DMS153 treated with DMSO at 0.1 percent for 48 hours (cell line): ENCODE measurements around the gene ACAD8.

Experiments
- DNase-seq: peaks from one replicate; lab custom pipeline; 2025; ENCODE audit not compliant: unreplicated experiment; lab: John Stamatoyannopoulos, UW

The ACAD8 gene

DNA sequence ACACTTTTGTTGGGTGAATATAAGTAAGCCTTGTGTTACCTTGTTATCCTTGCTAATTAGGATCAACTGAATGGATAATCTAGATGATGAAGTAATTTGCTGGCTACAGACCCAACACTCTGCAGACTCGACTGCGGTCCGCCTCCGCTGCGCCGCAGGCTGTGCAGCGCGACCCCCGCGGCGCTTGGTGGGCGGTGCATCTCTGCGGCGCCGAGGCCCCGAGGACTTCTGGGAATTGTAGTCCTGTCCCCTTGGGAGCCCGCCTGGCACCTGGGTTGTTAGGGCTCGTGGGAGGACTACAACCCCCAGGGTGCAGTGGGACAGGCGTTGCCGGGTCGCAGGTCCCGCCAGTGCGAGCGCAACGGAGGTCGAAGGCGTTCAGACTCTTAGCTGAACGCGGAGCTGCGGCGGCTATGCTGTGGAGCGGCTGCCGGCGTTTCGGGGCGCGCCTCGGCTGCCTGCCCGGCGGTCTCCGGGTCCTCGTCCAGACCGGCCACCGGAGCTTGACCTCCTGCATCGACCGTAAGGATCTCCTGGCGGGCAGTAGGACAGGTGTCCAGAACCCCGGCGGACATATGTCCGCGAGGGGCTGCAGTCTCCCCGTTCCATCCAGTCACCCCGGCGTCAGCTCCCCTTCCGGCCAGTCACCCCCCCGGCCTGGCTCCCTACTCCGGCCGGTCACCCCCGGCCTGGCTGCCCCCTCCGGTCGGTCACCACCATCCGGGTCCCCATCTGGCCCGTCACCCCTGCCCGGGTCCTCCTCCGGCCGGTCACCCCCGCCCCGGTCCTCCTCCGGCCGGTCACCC, at the start of gene ACAD8, which contains the start of gene THYN1:
Gene ACAD8, plus strand, starts transcription at position 381 of the 806 bp plus-strand sequence. Its CDS starts 33 bp downstream, at position 414.
Gene THYN1, minus strand, starts transcription at position 165 of the 806 bp plus-strand sequence. CDS start 470 bp downstream, outside the sequence.
- peak; percentile 92 for DNase-seq

DNA sequence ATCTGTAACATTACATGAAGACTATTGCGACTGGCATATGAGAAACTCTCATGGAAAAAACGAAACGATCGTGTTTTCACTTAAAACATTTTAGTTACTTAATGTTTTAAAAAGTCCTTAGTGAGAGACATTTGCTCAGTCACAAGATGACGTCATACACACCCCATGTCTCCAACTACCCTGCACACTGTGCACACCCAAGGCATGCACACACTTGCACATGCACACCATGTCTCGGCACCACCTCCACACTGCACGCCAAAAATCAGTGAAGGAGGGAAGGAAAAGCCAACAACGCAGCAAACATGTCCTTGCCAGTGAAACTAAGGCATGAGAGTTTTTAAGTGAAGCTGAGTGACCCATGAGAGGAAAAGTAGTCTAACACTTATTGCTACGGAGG, 47.6 kb upstream of the ACAD8 start:
- DNase-seq: no peak

DNA sequence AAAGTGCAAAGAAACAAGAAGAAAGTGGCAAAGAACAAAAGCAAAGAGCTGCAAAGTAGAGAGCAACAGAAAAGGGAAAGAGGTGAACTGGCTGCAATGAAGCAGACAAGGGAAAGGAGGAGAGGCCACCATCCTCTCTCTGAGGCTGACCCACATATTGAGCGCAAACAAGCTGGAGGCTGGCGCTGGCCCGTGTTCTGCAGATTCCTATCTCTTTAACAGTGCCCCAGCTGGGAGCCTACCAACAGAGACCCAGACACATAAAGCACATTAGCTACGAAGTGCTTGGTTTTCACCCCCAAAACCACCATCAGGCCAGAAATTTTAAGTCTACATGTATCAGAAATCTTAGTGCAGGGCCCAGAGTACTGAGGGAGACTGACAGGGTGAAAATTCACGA, 47.2 kb upstream of the ACAD8 start:
- no peak for DNase-seq

DNA sequence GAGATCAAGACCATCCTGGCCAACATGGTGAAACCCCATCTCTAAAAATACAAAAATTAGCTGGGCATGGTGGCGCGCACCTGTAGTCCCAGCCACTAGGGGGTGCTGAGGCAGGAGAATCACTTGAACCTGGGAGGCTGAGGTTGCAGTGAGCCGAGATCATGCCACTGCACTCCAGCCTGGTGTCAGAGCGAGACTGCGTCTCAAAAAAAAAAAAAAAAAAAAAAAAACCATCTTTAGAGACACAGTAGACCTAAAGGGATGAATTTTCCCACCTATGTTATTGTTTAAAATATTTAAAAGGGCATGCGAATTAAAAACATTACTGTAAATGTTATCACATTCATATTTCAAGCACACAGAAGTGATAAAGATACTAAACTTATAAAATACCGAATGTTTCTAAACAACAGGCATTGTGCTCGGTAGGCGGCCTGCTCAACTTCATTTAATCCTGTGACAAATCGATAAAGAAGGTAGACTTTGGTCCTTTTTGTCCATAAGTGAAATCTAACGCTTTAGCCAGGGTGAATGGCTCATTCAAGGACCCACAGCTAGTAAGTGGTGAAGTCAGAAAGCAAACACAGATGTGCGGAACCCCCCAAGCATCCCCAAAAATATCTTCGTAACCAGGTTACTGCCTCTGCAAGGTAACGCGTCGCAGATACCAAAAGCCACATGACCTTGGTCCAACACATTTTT, 45.7 kb upstream of the ACAD8 start:
- DNase-seq: no peak

DNA sequence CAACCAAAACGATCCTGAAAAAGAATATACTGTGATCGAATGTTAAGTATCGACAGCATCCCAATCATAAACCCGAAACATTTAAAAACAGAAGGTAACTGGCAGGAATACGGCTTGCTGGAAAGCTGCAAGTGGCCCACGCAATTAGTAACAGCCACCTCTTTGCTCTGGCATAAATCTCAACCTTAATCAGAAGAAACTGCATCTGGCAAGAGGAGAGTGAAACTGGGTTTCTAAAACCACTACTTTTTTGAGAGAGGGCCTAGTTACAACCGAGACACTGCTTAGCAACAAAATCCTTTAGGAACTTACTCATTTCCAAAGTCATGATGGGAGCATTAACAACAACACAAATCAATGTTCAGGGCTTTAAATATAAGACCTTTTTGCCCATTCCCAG, 37.5 kb upstream of the ACAD8 start:
- DNase-seq: no peak

DNA sequence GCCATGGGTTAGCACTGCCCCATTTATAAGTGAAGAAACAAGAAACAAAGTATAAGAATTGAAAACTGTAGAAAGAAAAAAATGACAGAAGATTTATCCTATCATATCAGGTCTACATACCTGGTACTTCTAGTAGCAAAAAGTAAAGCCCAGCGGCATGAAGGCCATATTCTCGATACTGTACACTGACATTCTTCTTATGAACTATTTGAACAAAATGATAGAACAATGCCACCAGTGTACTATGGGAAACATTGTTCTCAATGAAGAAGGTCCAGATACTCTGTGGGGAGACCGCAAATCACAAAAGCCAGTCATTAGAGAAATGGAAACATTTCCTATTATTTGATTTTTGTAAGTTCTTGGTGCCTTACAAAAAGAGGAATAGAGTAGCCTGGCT, 36.6 kb upstream of the ACAD8 start:
- DNase-seq: no peak

DNA sequence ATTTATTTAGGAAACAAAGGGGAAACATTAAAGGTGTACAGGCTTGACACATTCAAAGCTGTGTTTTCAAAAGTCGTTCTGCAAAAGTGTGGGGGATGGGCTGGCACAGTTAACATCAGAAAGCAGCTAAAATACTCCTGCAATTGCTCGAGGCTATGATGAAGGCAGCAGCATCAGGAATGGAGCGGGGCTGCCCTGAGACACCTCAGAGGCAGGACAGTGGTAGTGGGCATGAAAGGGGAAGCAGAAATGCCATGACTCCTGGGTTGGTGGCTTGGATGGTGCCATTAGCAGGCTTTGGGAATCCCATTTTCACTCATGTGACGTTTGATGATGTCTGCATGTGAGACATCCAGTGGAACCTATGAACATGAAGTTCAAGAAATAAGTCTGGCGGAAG, 30.2 kb upstream of the ACAD8 start:
- no peak for DNase-seq

DNA sequence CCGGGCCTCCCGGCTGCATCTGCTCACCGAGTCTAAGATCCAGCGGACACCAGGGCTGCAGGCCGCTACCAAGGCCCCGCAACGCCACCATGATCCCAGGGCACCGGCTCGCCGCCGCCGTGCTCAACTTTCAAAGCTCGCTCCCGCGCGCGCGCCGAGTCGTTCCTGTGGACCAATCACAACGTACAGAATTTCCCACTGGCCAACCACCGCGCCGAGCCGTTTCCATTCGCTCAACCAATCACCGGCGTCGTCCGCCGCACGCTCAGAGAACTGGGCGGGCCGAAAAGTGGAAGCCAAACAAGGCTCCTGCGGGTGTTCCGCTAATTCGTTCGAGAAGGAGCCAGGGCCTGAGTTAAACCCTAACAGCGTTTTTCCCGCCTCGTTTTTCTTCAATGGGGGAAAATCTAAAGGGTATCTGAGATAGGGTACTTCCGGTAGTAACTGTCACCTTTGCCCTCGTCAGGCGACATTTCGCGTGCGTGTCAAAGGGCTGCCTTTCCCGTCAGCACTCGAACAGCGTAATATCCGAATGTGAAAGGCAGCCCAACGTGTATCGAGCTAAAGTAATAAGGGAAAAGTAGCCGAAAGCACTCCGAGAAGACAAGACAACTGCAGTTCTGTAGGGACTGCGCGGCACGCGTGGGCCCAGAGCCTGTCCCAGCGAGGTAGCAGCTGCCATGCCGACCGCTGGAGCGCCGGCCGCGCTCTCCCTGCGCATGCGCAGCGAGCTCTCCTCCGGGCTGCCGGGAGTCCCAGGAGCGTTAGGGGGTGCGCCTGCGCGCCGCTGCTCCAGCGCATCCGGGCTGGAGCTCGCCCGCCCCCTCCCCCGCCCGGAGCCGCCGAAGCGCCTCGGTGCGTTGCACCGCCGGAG, 29.3 kb upstream of the ACAD8 start, which contains the start of the genes NCAPD3 and VPS26B:
Gene NCAPD3, minus strand, starts transcription at position 132 of the 874 bp plus-strand sequence. Its CDS starts 41 bp downstream, at position 91.
Gene VPS26B, plus strand, starts transcription at position 836 of the 874 bp plus-strand sequence. CDS start 452 bp downstream, outside the sequence.
- peak; percentile 93 for DNase-seq

DNA sequence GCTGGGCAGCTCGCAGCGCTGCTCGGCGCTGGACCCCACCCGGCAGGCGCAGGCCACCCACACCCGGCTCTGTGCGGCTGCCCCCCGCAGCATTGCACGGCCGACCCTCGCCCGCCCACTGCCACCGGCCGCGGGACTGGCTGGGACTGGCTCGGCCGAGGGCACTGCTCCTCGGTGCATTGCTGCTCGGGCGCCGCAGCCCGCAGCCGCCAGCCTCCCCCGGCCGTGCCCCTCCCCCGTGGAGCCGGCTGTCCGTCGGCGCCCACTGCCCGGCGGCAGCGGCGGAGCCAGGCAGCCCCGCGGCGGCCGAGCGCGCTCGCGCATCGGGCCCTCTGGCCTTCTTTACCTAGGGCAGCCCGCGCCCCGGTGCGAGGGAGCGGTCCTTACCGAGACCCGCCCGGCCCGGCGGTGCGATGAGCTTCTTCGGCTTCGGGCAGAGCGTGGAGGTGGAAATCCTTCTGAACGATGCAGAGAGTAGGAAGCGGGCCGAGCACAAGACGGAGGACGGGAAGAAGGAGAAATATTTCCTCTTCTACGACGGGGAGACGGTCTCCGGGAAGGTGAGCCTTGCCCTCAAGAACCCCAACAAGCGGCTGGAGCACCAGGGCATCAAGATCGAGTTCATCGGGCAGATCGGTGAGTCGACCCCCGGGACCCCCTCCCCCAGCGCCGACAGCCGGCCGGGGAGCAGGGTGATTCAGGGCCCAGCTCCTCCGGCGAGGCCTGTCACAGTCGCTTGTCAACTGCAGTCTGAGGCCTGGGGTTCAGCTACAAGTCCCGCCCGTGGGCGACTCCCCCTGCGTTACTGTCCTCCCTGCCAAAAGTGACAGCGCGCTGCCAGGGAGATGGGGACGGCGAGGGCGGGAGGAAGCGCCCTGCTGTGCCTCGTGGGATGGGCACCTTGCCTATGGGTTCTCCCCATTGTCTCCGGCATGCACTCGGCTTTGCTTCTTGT, 28.4 kb upstream of the ACAD8 start:
- DNase-seq: no peak

DNA sequence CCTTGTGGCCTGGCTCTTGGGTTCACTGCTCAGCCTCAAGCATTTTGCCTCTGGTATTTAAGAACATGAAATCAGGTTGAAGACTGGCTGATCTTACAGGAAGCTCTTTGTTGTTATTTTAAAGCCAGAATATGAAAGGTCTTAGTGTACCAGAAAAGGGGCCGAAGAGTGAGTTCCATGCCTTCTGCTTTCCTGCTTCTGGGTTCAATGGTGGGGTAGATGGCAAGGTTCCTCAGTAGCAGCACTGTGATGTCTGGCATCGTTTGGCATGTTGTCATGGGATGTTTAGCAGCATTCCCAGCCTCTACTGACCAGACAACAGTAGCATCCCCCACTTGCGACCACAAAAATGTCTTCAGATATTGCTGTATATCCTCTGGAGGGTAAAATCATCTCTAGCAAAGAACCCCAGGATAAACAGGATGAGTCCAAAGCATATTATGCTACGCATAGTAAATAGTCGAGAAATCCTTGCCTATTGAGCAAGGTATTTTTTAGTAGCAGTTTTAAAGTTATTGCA, 26.5 kb upstream of the ACAD8 start:
- no peak for DNase-seq

DNA sequence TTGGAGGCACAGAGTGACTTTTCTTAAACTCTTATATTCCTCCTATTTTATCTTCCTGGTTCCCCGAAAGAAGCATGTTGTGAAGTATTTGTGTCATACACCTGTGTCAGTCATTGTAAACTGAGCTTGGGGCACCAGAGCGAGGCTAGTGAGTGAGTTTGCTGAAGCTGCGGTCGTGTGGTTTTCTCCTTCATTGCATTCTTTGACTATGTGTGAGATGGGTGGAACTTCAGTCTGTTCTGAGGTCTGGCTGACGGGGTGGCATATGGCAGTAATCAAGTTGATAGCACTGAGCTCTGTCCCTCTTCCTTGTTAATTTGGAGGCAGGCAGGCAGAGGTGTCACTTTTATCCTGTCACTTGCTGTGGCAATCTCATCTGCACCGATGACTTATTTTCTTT, 24.7 kb upstream of the ACAD8 start:
- no peak for DNase-seq

DNA sequence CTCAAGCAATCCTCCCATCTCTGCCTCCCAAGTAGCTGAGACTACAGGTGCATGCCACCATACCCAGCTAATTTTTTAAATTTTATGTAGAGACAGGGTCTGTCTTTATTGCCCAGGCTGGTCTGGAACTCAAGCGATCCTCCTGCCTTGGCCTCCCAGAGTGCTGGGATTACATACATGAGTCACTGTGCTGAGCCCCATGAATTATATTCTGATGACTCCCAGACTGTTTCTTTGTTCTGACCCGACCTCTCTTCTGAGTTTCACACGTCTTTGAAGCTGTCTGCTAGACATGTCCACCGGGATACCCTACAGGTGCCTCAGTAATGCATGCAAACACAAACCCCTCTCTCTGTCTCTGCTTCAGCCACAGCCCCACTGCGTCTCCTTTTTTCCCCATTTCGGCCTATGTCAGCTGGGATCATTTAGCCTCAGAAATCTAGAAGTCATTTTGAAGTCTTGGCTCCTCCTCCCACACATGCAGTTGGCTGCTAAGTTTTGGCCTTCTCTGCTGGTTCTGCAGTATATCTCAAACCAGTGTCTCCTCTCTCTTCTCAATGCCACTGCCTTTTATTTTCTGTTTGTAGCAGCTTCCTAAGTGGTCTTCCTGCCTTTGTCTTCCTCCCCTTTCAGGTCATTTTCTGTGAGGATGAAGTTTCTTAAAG, 24.1 kb upstream of the ACAD8 start:
- no peak for DNase-seq

DNA sequence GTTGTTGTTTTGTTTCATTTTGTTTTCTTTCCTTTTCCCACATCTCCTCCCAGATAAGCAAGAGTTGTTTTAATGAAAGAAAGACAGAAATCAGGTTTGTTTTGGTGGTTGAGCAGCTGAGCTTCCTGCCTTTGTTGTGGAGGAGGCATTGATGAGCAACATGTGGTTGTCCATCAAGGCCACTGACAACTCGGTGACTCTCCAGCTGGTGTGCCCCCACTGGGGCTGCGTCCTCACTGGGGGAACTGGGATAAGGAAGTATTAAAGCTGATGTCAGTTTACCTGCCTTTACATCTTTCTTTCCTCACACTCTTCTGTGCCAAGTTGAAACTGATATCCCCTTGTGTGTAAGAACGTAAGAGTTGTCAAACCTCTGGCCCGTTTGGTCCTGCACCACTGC, 23.0 kb upstream of the ACAD8 start:
- DNase-seq: no peak

DNA sequence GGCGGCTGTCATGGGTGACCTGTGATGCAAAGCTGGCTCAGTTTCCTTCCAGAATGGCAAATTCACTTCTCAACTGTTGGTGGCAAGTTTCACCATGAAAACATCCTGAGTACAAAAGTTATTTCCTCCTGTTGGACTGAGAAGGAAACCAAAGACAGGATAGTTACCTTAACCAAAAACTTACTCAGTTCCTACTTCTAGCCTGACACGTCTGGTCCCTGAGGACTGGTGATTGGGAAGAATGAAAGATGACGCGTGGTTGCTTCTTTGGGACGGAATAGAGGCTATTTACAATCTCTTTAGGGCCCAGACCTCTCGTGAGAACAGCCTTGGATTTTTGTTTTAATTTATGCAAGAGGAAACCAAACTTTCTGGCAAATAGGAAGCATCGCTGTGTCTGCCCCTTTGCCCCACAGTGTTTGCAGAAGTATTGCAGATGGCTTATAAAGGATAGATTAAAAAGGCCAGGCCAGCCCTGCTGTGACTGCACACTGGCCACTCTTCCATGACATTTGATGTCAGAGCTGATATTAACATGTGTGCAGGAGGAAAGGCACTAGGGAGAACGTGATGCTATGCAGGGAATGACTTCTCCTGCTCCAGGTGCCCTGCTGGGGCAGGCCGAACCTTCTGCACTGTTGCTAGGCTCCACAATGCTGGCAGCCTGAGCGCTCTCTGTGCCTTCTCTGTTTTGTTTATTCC, 21.3 kb upstream of the ACAD8 start:
- DNase-seq: no peak

DNA sequence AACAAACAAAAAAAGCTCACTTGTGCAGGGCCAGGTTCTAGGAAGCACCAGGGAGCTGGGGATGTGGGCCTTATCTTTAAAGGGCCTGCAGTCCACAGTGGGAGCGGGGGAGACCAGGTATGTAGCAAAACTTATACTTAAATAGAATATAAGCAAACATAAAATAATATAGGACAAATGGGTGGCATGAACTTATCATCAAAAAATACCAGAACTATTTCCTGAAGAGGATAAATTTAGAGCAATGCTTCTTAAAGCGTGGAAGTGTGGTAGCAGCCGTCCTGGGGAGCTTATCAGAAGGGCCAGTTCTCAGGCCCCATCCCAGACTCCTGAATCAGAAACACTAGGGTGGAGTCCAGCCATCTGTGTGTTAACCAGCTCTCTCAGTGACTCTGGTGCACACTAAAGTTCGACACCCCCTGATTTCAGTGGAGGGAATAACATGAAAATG, 19.6 kb upstream of the ACAD8 start:
- no peak for DNase-seq

DNA sequence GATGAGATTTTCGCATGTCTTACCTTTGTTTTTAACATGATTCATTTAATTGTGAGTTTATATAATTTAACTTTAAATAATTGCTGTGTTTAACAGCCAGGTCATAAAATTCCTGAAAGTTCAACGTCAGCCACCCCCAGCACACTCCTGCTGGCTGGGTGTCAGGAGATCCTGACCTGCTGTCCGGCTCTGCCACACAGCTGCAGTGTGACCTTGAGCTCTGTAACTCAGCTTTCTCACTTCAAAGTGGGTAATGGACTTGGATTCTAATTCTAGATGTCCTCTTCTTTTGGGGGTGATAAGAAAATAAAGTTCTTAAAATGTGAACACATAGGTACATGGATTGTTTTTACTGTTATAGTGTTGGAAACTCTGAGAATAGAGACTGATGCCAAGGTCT, 18.0 kb upstream of the ACAD8 start:
- no peak for DNase-seq

DNA sequence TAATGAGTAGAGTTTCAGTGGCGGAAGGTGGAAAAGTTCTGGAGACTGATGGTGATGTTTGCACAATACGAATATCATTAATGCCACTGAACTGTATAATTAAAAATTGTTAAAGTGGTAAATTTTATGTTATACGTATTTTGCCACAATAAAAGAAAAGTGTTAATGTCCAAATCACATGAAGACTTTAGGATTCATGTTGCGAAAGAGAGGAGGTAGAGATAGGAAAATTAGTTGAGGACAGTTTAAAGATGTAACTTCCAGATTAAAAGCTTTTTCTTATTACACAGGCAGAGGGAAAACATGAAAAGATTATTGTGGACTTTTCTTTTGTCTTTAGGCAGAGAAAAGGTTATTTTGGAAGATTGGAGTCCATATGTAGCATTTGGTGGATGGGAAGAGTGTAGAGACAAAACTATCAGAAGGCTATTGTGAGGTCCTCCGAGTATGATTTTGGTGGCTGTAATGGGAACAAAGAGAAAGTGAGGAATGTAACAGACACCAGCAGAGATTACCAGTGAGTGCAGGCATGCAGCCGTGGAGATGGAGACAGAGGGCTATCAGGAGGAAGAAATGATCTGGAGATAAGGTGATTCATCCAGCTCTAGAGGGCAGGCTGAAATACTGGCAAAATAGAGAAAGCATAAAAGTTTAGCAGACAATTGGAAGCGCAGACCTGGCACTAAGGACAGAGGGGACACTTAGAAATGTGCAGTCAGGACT, 16.4 kb upstream of the ACAD8 start:
- no peak for DNase-seq

DNA sequence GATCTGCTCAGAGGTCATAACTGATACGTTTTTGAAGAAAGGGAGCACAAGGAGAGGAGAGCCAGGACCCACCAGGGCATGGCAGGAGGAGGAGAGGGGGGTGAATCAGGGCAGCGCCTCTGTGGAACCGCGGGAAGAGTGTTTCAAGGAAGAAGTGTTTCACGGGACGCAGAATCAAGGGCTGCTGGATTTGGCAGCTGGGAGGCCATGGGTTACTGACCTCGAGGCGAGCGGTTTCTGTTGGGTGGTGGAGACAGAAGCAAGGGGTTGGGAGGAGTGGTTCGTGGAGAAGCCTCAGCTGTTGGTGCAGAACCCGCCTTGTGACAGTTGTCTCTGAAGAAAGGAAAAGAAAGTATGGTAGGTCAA, 15.8 kb upstream of the ACAD8 start:
- no peak for DNase-seq
